Astrocyte of the cerebellum (primary cell): ENCODE data around the gene TSPAN31.
A peak's percentile ranks its signal among the peaks of the same experiment; 100 is the strongest.

Experiments used
- DNase-seq: peaks from one replicate; pipeline ENCODE4 v3.0.0-alpha.2; 2011; ENCODE audit warnings: low read depth
- H3K4me3 ChIP-seq: 2 replicates; pipeline ENCODE4 v1.5.1; 2011; ENCODE audit warnings: mild to moderate bottlenecking, low read depth, low read length, moderate library complexity
- in situ Hi-C: cut with HindIII; loops from 2 replicates; pipeline ENCODE4 v1.10.0; 2017; ENCODE audit warnings: low sequenced_read_pairs
- TF ChIP-seq, protein P1 (sequence below): IDR thresholded peaks from 2 replicates; pipeline ENCODE4 v1.5.1; 2012; ENCODE audit warnings: low read length, low read depth, moderate library complexity, mild to moderate bottlenecking; ENCODE audit errors: missing control alignments

TSPAN31 gene

DNA sequence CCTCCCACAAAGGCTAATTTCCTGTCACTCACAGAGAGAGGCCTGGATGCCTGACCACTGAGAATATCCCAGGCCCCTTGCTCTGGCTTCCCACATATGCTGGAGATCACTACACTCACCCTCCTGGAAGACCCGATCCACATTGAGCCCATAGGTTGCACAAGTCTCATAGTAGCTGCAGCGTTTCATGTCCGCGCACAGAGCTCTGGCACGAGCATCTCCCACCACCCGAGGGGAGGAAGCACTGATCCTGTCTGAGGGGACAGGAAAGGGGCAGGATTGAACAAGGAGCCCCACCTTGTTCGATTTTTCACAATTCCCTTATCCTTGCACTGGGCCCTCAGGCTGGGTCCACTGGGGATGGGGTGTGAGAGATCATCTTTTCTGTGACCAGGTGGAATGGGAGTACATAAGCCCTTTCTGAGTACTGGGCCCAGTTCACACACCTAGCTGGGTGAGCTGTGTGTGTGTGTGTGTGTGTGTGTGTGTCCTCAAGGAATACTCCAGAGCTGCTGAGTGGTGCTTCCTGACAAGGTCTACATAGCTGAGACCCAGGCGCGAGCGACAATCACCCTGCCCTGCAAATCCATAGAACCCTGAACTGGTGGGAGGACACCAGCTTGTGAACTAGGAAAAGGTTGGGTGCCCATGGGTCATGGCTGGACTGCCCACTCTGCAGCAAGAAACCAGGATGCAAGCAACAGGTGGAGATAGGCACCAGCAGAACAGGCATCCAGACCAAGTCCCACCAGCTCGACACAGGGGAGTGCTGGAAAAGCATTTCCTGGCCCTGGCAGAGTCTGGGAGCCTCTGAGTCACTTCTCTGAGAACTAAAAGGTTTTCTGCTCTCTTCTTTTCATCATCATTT lies 11.9 kb upstream of the TSPAN31 start:
- no peak overlapping the region for H3K4me3 ChIP-seq
- in situ Hi-C loops, result no loop called here
- no peak for DNase-seq
- TF ChIP-seq, protein P1, sequence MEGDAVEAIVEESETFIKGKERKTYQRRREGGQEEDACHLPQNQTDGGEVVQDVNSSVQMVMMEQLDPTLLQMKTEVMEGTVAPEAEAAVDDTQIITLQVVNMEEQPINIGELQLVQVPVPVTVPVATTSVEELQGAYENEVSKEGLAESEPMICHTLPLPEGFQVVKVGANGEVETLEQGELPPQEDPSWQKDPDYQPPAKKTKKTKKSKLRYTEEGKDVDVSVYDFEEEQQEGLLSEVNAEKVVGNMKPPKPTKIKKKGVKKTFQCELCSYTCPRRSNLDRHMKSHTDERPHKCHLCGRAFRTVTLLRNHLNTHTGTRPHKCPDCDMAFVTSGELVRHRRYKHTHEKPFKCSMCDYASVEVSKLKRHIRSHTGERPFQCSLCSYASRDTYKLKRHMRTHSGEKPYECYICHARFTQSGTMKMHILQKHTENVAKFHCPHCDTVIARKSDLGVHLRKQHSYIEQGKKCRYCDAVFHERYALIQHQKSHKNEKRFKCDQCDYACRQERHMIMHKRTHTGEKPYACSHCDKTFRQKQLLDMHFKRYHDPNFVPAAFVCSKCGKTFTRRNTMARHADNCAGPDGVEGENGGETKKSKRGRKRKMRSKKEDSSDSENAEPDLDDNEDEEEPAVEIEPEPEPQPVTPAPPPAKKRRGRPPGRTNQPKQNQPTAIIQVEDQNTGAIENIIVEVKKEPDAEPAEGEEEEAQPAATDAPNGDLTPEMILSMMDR, result no peak

DNA sequence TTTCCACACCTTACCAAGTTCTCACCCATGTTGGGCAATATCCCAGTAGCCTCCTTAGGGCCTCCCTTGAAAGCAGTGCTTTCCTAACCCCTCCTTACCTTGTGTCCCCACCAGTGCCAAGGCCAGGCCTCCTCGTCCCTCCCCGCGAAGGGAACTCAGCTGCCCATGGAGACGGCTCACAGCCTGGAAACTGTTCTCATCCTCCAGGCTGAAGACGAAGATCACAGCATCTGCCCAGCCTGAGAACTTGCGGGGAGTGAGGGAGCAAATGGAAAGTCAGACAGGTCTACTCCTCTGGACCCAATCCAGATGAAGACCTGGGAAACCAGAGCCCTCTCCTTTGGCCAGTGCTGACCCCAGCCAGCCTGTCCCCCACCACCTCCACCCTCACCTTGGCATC lies 10.9 kb upstream of the TSPAN31 start:
- no peak overlapping the region for H3K4me3 ChIP-seq
- TF ChIP-seq, protein P1, result no peak
- in situ Hi-C loops, result no loop called here
- no peak for DNase-seq

DNA sequence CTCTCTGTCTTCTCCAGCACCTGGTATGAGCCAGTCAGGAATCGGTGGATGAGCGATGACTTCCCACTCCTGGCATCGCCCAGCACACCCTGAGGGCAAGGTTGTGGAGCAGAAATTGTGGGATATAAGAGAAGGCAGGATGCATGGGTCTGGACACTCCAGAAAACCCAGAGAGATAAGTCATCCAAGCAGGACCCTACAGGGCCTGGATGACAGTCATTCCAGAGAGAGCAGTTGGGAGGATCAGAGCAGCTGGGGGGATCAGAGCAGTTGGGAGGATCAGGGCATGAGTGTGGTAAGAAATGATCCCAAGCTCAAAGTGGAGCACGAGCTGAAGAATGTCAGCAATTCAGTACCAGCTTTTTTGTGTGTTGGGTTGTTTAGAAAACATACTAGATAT lies 10.2 kb upstream of the TSPAN31 start:
- in situ Hi-C loops, result no loop called here
- no peak for DNase-seq
- TF ChIP-seq, protein P1, result no peak
- H3K4me3 ChIP-seq, result no peak overlapping the region

DNA sequence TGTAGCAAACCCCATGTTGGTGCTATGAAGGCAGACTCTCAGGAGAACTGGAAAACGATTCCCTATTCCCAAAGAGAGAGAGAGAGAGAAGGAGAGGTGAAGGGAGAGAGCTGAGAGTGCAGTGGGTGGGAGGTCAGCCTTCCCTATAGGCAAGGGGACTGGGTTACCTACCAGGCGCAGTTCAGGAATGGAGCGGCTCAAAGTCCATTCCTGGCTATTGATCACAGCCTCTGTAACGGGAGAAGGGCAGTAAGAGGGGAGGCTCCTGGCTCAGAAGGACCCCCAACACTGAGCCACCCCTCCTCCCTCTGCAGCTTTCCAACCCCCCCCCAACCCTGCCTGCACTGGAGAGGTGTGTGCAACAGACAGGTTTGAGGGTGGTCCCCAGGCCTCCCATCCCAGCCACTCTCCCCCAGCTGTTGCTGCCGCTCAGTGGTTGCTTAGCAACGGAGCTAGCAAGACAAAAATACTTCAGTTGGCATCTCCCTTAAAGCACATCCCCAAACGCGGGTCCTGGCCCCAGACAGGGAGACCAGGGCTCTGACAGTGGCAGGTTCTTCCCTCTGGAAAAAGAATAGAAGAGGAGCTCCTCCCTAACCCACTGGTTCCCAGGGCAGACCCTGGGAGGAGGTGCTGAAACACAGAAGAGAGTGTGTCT lies 9.5 kb upstream of the TSPAN31 start:
- in situ Hi-C loops, result no loop called here
- H3K4me3 ChIP-seq, result no peak overlapping the region
- TF ChIP-seq, protein P1, result no peak
- DNase-seq, result no peak

DNA sequence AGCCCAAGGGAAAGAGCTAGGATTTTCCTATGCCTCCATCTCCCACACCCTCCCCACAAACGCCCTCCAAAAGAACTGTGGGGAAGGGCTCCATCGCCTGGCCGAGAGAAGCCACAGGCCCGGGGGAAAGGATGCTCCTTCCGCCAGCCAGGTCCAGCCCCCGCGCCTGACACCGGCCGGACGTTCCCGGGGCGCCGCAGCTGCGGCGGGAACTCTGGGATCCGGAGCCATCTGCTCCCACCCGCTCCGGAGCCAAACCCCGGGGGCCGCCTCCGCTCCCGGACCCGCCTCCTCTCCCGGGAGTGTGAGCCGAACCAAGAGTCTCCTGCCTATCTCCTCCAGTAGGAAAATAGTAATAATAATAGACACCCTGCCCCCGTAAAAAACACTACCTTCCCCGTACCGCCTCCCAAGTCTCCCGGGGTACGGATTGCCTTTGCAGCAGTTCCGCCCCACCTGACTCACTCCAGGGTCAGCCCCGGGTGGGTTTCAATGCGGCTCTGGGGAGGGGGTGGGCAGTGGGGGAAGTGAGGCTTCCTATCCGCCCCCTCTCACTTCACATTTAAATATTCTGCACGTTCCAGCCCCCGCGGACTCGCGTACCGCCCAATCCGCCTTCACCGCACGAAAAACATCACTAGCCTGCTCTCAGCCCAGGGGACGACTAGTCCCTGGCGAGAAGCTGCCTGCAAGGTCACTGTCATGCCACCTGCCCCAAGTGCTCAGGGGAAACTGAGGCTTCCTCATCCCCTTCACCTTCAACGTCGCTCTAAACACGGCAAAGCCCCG lies 8.7 kb upstream of the TSPAN31 start:
- no peak for DNase-seq
- in situ Hi-C loops, result no loop called here
- H3K4me3 ChIP-seq, result peak overlapping the region; percentile 15
- TF ChIP-seq, protein P1, result peak; percentile 37

DNA sequence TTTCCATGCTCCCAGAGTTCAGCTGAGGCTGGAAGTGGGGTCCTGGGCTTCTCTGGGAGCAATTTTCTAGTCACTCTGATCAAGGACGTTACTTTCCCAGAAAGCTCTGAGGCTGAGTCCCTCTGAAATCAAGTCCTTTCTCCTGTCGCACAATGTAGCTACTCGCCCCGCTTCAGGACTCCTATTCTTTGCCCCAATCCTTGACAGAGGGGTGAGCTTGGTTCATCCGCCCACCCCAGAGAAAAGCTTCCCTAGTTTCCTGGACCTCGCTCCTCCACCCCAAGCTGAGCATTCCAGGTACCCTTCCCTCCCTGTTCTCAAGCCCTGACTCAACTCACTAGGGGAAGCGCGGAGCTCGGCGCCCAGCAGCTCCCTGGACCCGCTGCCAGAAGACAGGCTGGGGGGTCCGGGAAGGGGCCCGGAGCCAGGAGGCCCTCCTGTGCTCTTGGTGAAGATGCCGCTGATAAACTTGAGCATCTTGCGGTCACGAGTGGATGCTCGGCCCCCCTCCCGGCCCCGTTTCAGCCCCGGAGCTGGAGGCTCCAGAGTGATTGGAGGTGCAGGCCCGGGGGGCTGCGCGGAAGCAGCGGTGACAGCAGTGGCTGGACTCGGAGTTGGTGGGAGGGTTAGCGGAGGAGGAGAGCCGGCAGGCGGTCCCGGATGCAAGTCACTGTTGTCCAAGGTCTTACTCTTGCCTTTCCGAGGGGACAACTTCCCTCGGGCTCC lies 7.9 kb upstream of the TSPAN31 start:
- DNase-seq, result no peak
- TF ChIP-seq, protein P1, result no peak
- in situ Hi-C loops, result no loop called here
- H3K4me3 ChIP-seq, result no peak overlapping the region
